A549 (cell line): ENCODE data around the gene RPS24. TPM values are rescaled to one million over a fixed set of nuclear protein-coding genes. Genes with fewer than 3 reads are reported as not detected.

Experiments used
- ATAC-seq, 2 experiments: fragments of 200-7000 bp in 1 of 2; fragments of >200 bp in 1 of 2; cut with Nextera tagmentation in 1 of 2; cut with Tn5 transposase in 1 of 2; 3 replicates each; pipeline versions ENCODE4 v1.8.0 to v1.9.1; 2018 to 2020; ENCODE audit warnings: mild to moderate bottlenecking in 1 of 2, moderate library complexity in 1 of 2
- CTCF ChIA-PET: fragments of 300-600 bp; sonication (Branson Sonifier 250); formaldehyde crosslinking; extraction: SDS; loops from one replicate; lab custom pipeline; 2021; ENCODE audit warnings: antibody characterized with exemption, inconsistent platforms; lab: Yijun Ruan, JAX
- POLR2A ChIA-PET: fragments of 350-600 bp; formaldehyde crosslinking; extraction: SDS; loops from one replicate; lab custom pipeline; 2021; ENCODE audit warnings: antibody characterized with exemption, inconsistent platforms; lab: Yijun Ruan, JAX
- DNase-seq, 2 experiments: peaks; one replicate each; pipeline versions ENCODE4 v3.0.0 to v3.0.0-alpha.2; 2011 to 2016; ENCODE audit warnings: low read depth in 1 of 2, low spot score in 1 of 2
- FAIRE-seq: peaks from 2 replicates; lab custom pipeline; 2011; peaks lifted over from hg19 to GRCh38; lab: Jason Lieb, UNC
- H3K27ac ChIP-seq, 2 experiments: fragments of >200 bp; sonication (Bioruptor Twin); formaldehyde crosslinking; 3 replicates each; pipeline ENCODE4 v1.5.1; 2016 to 2017
- H3K4me1 ChIP-seq: fragments of >200 bp; sonication (Bioruptor Twin); formaldehyde crosslinking; 3 replicates; pipeline ENCODE4 v1.6.1; 2016
- H3K4me2 ChIP-seq: fragments of >200 bp; sonication (Bioruptor Twin); formaldehyde crosslinking; 3 replicates; pipeline ENCODE4 v1.6.1; 2016
- H3K4me3 ChIP-seq: fragments of >200 bp; sonication (Bioruptor Twin); formaldehyde crosslinking; 3 replicates; pipeline ENCODE4 v1.5.1; 2016
- H3K9me3 ChIP-seq: fragments of >200 bp; sonication (Bioruptor Twin); formaldehyde crosslinking; 3 replicates; pipeline ENCODE4 v1.6.1; 2016
- CBX2 ChIP-seq: fragments of 200-600 bp; sonication (generic); IDR thresholded peaks from 2 replicates; pipeline ENCODE4 v1.6.1; 2016; ENCODE audit warnings: low read depth, mild to moderate bottlenecking, borderline replicate concordance
- CBX8 ChIP-seq: fragments of 200-600 bp; sonication (generic); IDR thresholded peaks from 2 replicates; pipeline ENCODE4 v1.6.1; 2016
- CEBPB ChIP-seq, 2 experiments: fragments of >200 bp in 1 of 2; sonication (Bioruptor Twin) in 1 of 2; formaldehyde crosslinking in 1 of 2; IDR thresholded peaks; 2 replicates each; pipeline ENCODE4 v1.6.1; 2012 to 2016
- EP300 ChIP-seq, 2 experiments: fragments of >200 bp; sonication (Bioruptor Twin); formaldehyde crosslinking; IDR thresholded peaks; 2 replicates in 1 of 2; 3 replicates in 1 of 2; pipeline ENCODE4 v1.6.1; 2016 to 2017
- ESRRA ChIP-seq: fragments of 150-350 bp; IDR thresholded peaks from 2 replicates; pipeline ENCODE4 v1.6.1; 2014; ENCODE audit warnings: mild to moderate bottlenecking, low read length, borderline replicate concordance
- FOSB ChIP-seq: fragments of 250-450 bp; sonication (Bioruptor Pico); IDR thresholded peaks from 2 replicates; pipeline ENCODE4 v1.5.0; 2020; ENCODE audit warnings: mild to moderate bottlenecking, moderate library complexity
- HDAC2 ChIP-seq: fragments of 200-600 bp; sonication (generic); IDR thresholded peaks from 2 replicates; pipeline ENCODE4 v1.6.1; 2016
- HEYL ChIP-seq: fragments of 250-450 bp; sonication (Bioruptor Pico); IDR thresholded peaks from 2 replicates; pipeline ENCODE4 v1.8.0; 2021; ENCODE audit warnings: mild to moderate bottlenecking, moderate library complexity
- HOXB5 ChIP-seq: fragments of 250-450 bp; sonication (Bioruptor Pico); IDR thresholded peaks from 2 replicates; pipeline ENCODE4 v1.5.0; 2020; ENCODE audit warnings: mild to moderate bottlenecking, moderate library complexity
- JUNB ChIP-seq: fragments of >200 bp; sonication (Bioruptor Twin); formaldehyde crosslinking; IDR thresholded peaks from 2 replicates; pipeline ENCODE4 v1.6.1; 2016
- KDM1A ChIP-seq: fragments of 200-600 bp; sonication (generic); IDR thresholded peaks from 2 replicates; pipeline ENCODE4 v1.6.1; 2016; ENCODE audit warnings: low read depth, mild to moderate bottlenecking
- KDM5A ChIP-seq: fragments of 200-600 bp; sonication (generic); IDR thresholded peaks from 2 replicates; pipeline ENCODE4 v1.6.1; 2016; ENCODE audit warnings: antibody characterized with exemption, mild to moderate bottlenecking
- MAFK ChIP-seq: fragments of 450-650 bp; IDR thresholded peaks from 2 replicates; pipeline ENCODE4 v1.6.1; 2014; ENCODE audit not compliant: partially characterized antibody
- MYC ChIP-seq: IDR thresholded peaks from 2 replicates; pipeline ENCODE4 v1.6.1; 2012; ENCODE audit warnings: mild to moderate bottlenecking, inconsistent platforms, low read length, improper control_type of control experiment, borderline replicate concordance
- POLR2AphosphoS2 ChIP-seq: conservative IDR thresholded peaks from 2 replicates; pipeline ENCODE4 v1.6.1; 2012; ENCODE audit warnings: low read length, improper control_type of control experiment, inconsistent platforms
- RAD21 ChIP-seq, 2 experiments: fragments of >200 bp in 1 of 2; sonication (Bioruptor Twin) in 1 of 2; formaldehyde crosslinking in 1 of 2; IDR thresholded peaks in 1 of 2; conservative IDR thresholded peaks in 1 of 2; 2 replicates in 1 of 2; 3 replicates in 1 of 2; pipeline ENCODE4 v1.6.1; 2012 to 2018; ENCODE audit warnings: inconsistent platforms in 1 of 2
- RFX5 ChIP-seq: fragments of 450-650 bp; IDR thresholded peaks from 2 replicates; pipeline ENCODE4 v1.7.1; 2014; ENCODE audit warnings: antibody characterized with exemption, mild to moderate bottlenecking, moderate library complexity
- SMC3 ChIP-seq: fragments of >200 bp; sonication (Bioruptor Twin); formaldehyde crosslinking; IDR thresholded peaks from 3 replicates; pipeline ENCODE4 v1.6.1; 2018; ENCODE audit warnings: inconsistent platforms
- TP53 ChIP-seq: fragments of 250-450 bp; sonication (Bioruptor Pico); IDR thresholded peaks from 2 replicates; pipeline ENCODE4 v1.5.0; 2021; ENCODE audit warnings: mild to moderate bottlenecking, moderate library complexity
- ZFP36 ChIP-seq: fragments of 450-650 bp; IDR thresholded peaks from 2 replicates; pipeline ENCODE4 v1.6.1; 2014; ENCODE audit warnings: borderline replicate concordance; ENCODE audit not compliant: partially characterized antibody
- ZNF302 ChIP-seq: fragments of 250-450 bp; sonication (Bioruptor Pico); IDR thresholded peaks from 2 replicates; pipeline ENCODE4 v1.9.0; 2021; ENCODE audit warnings: inconsistent platforms, mild to moderate bottlenecking, moderate library complexity
- WGBS: methylation state at CpG from one replicate; pipeline ENCODE4 v1.1.6; 2017; ENCODE audit errors: missing lambda C conversion rate; 5-methylcytosine and 5-hydroxymethylcytosine counted together
- polyA plus RNA-seq, 4 experiments: library from polyadenylated mRNA; depleted of rRNA in 3 of 4; stranded (reverse); fragments of >200 nt; fragmentation: RNase III in 1 of 4; extraction: RNeasy Plus Mini Kit Qiagen cat#74134 plus additional on column Dnase treatment in 1 of 4; gene quantifications; 2 replicates in 3 of 4; 3 replicates in 1 of 4; pipeline ENCODE4 v1.2.3, GENCODE V29; 2011 to 2017
- TF ChIP-seq, protein P1 (sequence below): fragments of >200 bp; sonication (Bioruptor Twin); formaldehyde crosslinking; IDR thresholded peaks from 3 replicates; pipeline ENCODE4 v1.5.1; 2016
- TF ChIP-seq, protein P2 (sequence below): IDR thresholded peaks from 2 replicates; pipeline ENCODE4 v1.6.1; 2012
- TF ChIP-seq, protein P3 (sequence below): fragments of >200 bp; sonication (Bioruptor Twin); formaldehyde crosslinking; IDR thresholded peaks from 2 replicates; pipeline ENCODE4 v1.6.1; 2016
- TF ChIP-seq, protein P4 (sequence below): IDR thresholded peaks from 2 replicates; pipeline ENCODE4 v1.6.1; 2012
- TF ChIP-seq, protein P5 (sequence below): fragments of 450-650 bp; IDR thresholded peaks from 2 replicates; pipeline ENCODE4 v1.6.1; 2014; ENCODE audit warnings: antibody characterized with exemption

Gene RPS24
- polyA plus RNA-seq, 2 of the 4 experiments (the other 2 are of a cell fraction): 4,263 to 5,509 TPM

DNA sequence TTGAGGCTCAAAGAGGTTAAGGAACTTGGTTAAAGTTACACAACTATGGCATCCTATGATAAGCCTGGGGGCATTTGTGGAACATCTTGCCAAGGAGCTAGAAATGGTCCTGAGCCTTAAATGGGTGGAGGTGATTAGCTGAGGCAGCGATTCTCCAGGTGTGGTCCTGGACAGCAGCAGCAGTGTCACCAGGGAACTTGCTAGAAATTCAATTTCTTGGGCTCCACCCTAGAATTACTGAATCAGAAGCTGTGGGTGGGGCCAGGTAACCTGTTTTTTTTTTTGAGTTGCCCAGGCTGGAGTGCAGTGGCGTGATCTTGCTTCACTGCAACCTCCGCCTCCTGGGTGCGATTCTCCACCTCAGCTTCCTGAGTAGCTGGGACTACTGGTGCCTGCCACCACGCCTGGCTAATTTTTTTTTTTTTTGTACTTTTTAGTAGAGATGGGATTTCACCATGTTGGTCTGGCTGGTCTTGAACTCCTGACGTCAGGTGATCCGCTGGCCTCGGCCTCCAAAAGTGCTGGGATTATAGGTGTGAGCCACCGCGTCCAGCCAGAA lies 13.1 kb downstream of the RPS24 start:
- ATAC-seq (no peak), FAIRE-seq (no peak), DNase-seq (no peak)
- no peaks in the 10 kb centered on the region; the same call in 2 of the 3 replicates for H3K4me1 ChIP-seq
- ChIA-PET POLR2A (interaction anchor here (0.6 to 0.7 kb wide), 2 partner anchors 1020 to 1192 kb away, joined by 3 to 4 read pairs; no protein-coding TSS in a partner anchor), CTCF (interaction anchor here (0.5 to 6.9 kb wide), 100 partner anchors 9 to 1456 kb away, joined by 3 to 97 read pairs (median 4); partner anchors contain the start of genes POLR3A and RPS24)
- no peak overlapping the region for H3K4me3 ChIP-seq
- TF ChIP-seq HEYL (CRISPR knock-in tag) (no peak), MAFK (peak; percentile 67)
- WGBS: 73% methylated on average over 10 of the region's 10 CpGs
- no peak overlapping the region for H3K27ac ChIP-seq
- no peaks in the 10 kb centered on the region for H3K9me3 ChIP-seq
- H3K4me2 ChIP-seq: no peak overlapping the region

DNA sequence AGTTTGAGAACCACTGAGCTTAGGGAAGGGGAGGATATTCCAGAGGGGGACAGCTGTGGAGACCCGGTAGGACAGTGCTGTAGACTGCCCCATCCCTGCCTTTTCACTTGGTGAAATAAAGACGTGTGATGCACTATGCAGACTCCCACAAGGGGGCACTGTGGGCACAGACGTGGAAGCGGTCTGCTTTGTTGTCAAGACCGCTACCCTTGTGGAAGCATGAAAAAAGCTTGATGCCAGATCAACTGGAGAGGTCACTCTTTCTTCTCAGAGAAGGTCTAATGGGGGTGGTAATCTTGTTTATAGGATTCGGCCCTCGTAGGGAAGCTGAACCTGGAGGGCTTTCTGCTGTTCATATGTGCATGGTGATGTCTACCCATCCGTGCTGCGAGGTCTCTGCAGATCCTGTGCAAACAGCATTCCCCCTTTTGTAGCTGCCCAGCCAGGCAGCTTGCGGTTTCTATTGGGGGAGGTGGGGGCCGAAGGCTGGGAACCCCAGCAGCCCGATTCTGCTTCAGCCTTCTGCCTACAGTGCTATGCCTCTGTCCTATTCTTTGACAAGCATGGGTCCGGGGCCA lies 13.7 kb downstream of the RPS24 start:
- H3K4me3 ChIP-seq: no peak overlapping the region
- H3K27ac ChIP-seq: peak overlapping the region in 1 of 2 experiments; percentile 57; a peak in 3 of 6 replicates
- WGBS: 33% methylated on average over 13 of the region's 13 CpGs
- no peaks in the 10 kb centered on the region; the same call in 2 of the 3 replicates for H3K4me1 ChIP-seq
- H3K4me2 ChIP-seq: no peak overlapping the region
- POLR2A ChIA-PET: interaction anchor here (0.7 kb wide), 1 partner anchor 1020 kb away, joined by 3 read pairs; no protein-coding TSS in a partner anchor
- CTCF ChIA-PET: interaction anchor here (0.5 to 6.9 kb wide), 140 partner anchors 8 to 1456 kb away, joined by 3 to 97 read pairs (median 4); partner anchors contain the start of genes POLR3A, RPS24 and ZMIZ1
- ATAC-seq: peak; percentile 71 to 81
- no peaks in the 10 kb centered on the region for H3K9me3 ChIP-seq
- no peak for FAIRE-seq
- DNase-seq: peak; percentile 70 to 86
- TF ChIP-seq KDM1A (no peak), ESRRA (no peak), RAD21 (conservative IDR thresholded peaks at IDR 0.05 in 1 of 2, IDR thresholded peaks at IDR 0.05 in 1 of 2) (peak; percentile 96), MYC (0 out of 2 replicates have a peak, but pooled peaks have one; percentile 10), ZNF302 (no peak), SMC3 (peak; percentile 89), KDM5A (no peak), CBX8 (no peak)
- TF ChIP-seq, protein P1, sequence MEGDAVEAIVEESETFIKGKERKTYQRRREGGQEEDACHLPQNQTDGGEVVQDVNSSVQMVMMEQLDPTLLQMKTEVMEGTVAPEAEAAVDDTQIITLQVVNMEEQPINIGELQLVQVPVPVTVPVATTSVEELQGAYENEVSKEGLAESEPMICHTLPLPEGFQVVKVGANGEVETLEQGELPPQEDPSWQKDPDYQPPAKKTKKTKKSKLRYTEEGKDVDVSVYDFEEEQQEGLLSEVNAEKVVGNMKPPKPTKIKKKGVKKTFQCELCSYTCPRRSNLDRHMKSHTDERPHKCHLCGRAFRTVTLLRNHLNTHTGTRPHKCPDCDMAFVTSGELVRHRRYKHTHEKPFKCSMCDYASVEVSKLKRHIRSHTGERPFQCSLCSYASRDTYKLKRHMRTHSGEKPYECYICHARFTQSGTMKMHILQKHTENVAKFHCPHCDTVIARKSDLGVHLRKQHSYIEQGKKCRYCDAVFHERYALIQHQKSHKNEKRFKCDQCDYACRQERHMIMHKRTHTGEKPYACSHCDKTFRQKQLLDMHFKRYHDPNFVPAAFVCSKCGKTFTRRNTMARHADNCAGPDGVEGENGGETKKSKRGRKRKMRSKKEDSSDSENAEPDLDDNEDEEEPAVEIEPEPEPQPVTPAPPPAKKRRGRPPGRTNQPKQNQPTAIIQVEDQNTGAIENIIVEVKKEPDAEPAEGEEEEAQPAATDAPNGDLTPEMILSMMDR: peak; percentile 95

DNA sequence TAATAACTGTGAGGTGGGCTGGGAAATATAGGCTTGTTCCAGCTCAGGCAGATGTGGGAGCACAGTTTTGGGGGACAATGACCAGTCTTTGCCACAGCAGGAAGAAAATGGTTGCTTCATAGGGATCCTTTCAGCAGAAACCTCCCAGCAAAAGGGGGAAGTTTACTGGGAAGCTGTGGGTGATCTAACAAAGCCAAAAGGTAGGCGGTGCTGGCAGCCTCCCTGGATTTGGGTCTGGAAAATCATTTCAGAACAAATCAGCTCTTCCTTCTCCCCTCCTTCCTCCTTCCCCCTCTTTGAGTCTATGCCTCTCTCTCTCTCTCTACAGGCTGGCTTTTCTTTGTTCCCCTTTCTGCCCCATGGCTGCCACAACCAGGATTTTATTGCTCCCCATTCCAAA lies 16.2 kb downstream of the RPS24 start:
- Histone ChIP-seq H3K4me1 (no peaks in the 10 kb centered on the region), H3K9me3 (no peaks in the 10 kb centered on the region), H3K4me3 (no peak overlapping the region), H3K4me2 (no peak overlapping the region), H3K27ac (no peak overlapping the region)
- FAIRE-seq (no peak), DNase-seq (no peak), ATAC-seq (no peak)
- ChIA-PET POLR2A (no interaction called here), CTCF (interaction anchor here (0.9 to 6.9 kb wide), 4 partner anchors 9 to 1145 kb away, joined by 3 to 97 read pairs (median 4); no protein-coding TSS in a partner anchor)
- WGBS: 96% methylated on average over 1 of the region's 1 CpG
- TF ChIP-seq CBX2 (no peak), SMC3 (no peak), POLR2AphosphoS2 (no peak), TP53 (CRISPR knock-in tag) (no peak), KDM5A (no peak), JUNB (no peak), HDAC2 (no peak), RFX5 (no peak), RAD21 (conservative IDR thresholded peaks at IDR 0.05 in 1 of 2, IDR thresholded peaks at IDR 0.05 in 1 of 2) (no peak), MYC (no peak), ZFP36 (no peak), FOSB (CRISPR knock-in tag) (no peak), EP300 (IDR thresholded peaks at IDR 0.05) (no peak), HOXB5 (CRISPR knock-in tag) (no peak), CEBPB (IDR thresholded peaks at IDR 0.05) (no peak)
- TF ChIP-seq, protein P2, sequence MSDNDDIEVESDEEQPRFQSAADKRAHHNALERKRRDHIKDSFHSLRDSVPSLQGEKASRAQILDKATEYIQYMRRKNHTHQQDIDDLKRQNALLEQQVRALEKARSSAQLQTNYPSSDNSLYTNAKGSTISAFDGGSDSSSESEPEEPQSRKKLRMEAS: no peak
- TF ChIP-seq, protein P3, sequence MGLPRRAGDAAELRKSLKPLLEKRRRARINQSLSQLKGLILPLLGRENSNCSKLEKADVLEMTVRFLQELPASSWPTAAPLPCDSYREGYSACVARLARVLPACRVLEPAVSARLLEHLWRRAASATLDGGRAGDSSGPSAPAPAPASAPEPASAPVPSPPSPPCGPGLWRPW: no peak
- TF ChIP-seq, protein P4, sequence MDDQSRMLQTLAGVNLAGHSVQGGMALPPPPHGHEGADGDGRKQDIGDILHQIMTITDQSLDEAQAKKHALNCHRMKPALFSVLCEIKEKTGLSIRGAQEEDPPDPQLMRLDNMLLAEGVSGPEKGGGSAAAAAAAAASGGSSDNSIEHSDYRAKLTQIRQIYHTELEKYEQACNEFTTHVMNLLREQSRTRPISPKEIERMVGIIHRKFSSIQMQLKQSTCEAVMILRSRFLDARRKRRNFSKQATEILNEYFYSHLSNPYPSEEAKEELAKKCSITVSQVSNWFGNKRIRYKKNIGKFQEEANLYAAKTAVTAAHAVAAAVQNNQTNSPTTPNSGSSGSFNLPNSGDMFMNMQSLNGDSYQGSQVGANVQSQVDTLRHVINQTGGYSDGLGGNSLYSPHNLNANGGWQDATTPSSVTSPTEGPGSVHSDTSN: no peak
- TF ChIP-seq, protein P5, sequence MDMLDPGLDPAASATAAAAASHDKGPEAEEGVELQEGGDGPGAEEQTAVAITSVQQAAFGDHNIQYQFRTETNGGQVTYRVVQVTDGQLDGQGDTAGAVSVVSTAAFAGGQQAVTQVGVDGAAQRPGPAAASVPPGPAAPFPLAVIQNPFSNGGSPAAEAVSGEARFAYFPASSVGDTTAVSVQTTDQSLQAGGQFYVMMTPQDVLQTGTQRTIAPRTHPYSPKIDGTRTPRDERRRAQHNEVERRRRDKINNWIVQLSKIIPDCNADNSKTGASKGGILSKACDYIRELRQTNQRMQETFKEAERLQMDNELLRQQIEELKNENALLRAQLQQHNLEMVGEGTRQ: no peak
